WTC11 (cell line): ENCODE results near the gene SAMD4A.

ENCODE experiments used
- CTCF ChIP-seq: fragments of 200-600 bp; IDR thresholded peaks from 2 replicates; pipeline ENCODE4 v1.8.0; 2022; ENCODE audit warnings: antibody characterized with exemption
- E2F5 ChIP-seq: sonication (generic); formaldehyde crosslinking; IDR thresholded peaks from 2 replicates; pipeline ENCODE4 v1.8.1; 2022; ENCODE audit warnings: mild to moderate bottlenecking, moderate library complexity, missing genetic modification reagents
- MAX ChIP-seq: sonication (generic); formaldehyde crosslinking; IDR thresholded peaks from 2 replicates; pipeline ENCODE4 v1.8.0; 2022; ENCODE audit warnings: mild to moderate bottlenecking, missing genetic modification reagents
- PREB ChIP-seq: sonication (generic); formaldehyde crosslinking; IDR thresholded peaks from 2 replicates; pipeline ENCODE4 v1.8.1; 2022; ENCODE audit warnings: mild to moderate bottlenecking, missing genetic modification reagents, moderate library complexity, borderline replicate concordance
- ZSCAN18 ChIP-seq: fragments of 250-450 bp; sonication (Bioruptor Pico); IDR thresholded peaks from 2 replicates; pipeline ENCODE4 v2.1.2; 2022; ENCODE audit warnings: mild to moderate bottlenecking, moderate library complexity

GRCh38 chr14:54816450-54816849 lies 249.5 kb downstream of the SAMD4A start:
- TF ChIP-seq CTCF (no peak), MAX (CRISPR knock-in tag) (no peak), ZSCAN18 (CRISPR knock-in tag) (no peak), E2F5 (CRISPR knock-in tag) (no peak), PREB (no peak)
